HG02943 (cell line): Measurements from ENCODE around the gene HOXB8.

ENCODE experiments used
- ATAC-seq: cut with Tn5 transposase; IDR thresholded peaks from one replicate; pipeline ENCODE4 v1.9.1; 2021; ENCODE audit warnings: mild to moderate bottlenecking, low read depth, moderate library complexity; ENCODE audit not compliant: unreplicated experiment

The HOXB8 gene

DNA sequence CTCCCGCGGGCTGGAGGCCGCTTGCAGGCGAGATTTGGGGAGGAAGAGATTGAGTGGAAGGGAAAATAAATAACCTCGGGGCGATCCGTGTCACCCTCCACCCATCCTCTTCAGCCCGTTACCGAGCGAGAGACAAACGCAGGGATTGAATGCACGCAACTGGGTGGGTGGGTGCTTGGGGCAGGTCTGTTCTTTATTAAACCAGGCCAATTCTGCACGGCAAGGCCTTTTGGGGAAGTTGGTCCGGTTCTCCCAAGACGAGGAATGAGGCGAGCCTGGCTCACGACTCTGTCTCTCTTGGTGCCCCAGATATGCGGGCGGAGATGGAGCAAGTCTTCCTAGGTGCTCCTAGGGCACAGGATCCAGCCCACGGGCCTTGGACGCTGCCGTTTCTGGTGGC lies 3.9 kb downstream of the HOXB8 start:
- no peak for ATAC-seq

GRCh38 chr17:48610282-48611211 lies 4.5 kb downstream of the HOXB8 start, which contains the start of gene HOXB7:
TSS of gene HOXB7 (minus strand) at chr17:48611017. CDS start at chr17:48610918, 99 bp downstream.
- ATAC-seq = no peak

GRCh38 chr17:48609759-48610281 lies 5.3 kb downstream of the HOXB8 start:
- ATAC-seq = no peak

DNA sequence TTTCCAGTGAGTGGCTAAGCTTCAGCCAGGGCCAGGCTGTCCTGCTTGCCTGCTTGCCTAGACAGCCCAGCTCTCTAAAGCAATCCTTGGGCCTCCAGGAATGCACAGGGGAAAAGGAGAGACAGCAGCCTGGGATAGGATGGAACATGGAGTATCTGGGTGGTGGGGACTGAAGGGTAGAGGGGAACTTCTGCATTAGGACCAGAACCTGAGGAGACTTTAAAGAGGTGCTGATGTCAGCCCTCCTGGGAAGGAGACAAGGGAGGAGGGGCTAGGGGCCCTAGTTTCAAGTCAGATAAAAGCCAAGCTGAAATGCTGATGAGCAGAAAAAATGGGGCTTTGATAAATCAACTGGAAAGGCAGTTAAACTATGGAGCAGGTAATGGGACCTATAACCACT lies 6.1 kb downstream of the HOXB8 start:
- no peak for ATAC-seq

DNA sequence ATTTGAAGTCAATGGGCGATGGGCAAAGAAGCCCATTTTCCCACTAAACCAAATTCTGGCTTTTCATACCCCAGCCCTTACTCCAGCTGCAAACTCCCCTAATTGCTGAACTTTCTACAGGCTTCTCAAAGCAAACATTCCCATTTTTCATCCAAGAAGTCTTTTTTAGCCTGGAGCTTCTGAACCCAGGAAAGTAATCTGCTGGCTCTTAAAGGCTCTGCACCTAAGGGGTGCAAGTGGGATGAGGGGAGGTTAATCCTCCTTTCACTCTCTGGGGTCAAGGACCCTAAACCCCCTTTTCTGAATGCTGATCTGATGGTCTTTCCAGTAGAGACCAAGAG lies 6.6 kb downstream of the HOXB8 start:
- no peak for ATAC-seq

- ATAC-seq = no peak
These were observed 8.0 kb downstream of the HOXB8 start for GRCh38 chr17:48606892-48607614.

- ATAC-seq = no peak
These were observed 8.9 kb downstream of the HOXB8 start for GRCh38 chr17:48605991-48606891.

DNA sequence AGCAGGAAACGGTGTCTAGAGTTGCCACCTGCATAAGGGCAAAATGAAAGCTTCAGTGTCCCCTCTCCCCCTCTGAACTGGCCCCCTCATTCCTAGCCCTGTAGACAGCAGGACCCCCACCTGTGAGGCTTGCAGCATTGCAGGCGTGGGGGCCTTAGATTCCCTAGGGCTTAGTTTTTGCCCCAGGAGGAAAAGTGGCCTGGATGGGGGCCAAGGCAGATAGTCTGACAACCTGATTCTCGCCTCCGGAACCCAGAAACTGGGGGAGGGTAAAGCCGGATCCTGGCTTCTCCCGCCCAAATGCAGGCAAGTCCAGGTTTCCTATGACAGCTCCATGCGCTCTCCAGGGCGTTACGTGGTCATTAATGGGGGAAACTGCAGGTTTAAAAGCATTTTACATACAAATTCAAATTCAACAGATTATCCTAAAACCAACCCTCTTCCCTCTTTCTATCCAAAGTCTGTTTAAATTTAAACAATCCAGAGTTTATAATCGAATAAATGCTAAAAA lies 9.6 kb downstream of the HOXB8 start:
- no peak for ATAC-seq

- ATAC-seq = no peak
These were observed 10.2 kb downstream of the HOXB8 start, which contains the start of gene HOXB6 for GRCh38 chr17:48604770-48605329. TSS of gene HOXB6 (minus strand) at chr17:48604986. CDS start at chr17:48598150, 6,836 bp downstream.

GRCh38 chr17:48603959-48604769 lies 10.9 kb downstream of the HOXB8 start:
- ATAC-seq = no peak

- no peak for ATAC-seq
These were observed 13.3 kb downstream of the HOXB8 start for GRCh38 chr17:48601539-48602425.

DNA sequence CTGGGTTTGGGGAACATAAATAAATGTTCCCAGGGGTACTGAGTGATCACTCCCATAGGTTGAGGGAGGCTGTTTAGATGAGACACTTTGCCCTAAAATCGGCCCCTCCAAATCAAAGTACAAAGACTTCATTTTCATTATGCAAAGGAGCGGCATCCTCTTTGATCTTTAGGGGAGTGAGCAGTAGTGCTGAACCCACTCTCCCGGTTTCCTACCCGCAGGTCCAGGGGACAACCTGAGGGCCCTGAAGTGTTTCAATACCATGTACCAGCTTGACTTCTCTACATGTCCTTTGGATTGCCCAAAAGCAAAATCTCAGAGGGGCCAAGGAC lies 13.9 kb downstream of the HOXB8 start:
- ATAC-seq = no peak

DNA sequence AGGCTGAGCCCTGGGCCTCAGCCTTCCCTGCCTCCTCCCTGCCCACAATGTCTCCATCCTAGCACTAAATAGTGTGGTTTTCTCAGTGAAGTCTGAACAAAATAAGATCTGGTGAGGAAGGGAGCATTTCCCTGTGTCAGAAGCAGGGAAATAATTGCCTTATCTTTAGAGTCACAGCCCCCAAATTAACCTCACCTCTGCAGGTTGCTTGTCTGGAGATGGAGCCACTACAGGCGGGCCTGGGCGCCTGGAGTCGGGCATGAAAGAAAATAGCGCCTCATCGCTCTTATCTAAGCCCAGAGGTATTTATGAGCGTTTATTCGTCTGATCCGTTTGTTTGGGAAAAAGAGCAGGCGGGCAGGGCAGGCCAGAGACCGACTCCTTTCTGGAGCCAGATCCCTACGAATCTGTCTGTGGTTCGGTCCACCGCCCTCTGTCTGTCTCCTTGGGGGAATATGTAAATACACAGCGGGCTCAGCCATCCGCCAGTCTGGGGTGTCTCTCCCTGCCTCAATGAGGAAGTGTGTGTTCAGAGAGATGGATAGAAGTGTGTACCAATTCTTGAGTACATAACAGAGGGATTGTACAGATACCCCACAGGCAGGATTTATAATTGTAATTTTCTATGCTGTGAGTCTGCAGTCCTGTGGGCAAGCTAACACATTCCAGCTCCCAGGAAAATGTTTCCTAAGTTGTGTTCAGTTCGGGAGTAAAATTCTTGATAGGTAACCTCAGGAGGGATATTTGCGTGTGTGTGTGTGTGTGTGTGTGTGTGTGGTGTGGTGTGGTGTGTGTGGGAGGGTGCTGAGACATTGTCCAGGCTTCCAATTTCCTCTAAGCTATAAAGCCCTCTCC lies 14.6 kb downstream of the HOXB8 start:
- ATAC-seq = no peak

DNA sequence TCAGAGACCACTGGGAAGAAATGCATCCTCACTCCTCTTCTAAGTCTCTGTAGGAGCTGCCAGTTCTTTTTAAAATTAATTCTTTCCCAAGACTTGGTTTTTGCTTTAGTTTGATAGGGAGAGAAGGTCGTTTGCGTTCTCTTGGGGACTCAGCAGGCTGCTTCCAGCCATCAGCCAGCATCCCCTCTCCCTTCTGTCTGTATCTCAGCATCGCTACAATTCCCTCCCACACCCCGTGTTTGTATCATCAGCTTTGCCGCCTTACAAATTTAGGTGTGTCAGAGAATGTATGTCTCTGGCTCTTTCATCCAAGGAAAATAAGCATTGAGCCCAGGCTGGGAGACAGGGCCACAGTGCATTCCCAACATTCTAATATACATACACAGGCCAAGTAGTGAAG lies 15.7 kb downstream of the HOXB8 start:
- ATAC-seq = no peak

GRCh38 chr17:48598736-48599135 lies 16.4 kb downstream of the HOXB8 start:
- no peak for ATAC-seq

DNA sequence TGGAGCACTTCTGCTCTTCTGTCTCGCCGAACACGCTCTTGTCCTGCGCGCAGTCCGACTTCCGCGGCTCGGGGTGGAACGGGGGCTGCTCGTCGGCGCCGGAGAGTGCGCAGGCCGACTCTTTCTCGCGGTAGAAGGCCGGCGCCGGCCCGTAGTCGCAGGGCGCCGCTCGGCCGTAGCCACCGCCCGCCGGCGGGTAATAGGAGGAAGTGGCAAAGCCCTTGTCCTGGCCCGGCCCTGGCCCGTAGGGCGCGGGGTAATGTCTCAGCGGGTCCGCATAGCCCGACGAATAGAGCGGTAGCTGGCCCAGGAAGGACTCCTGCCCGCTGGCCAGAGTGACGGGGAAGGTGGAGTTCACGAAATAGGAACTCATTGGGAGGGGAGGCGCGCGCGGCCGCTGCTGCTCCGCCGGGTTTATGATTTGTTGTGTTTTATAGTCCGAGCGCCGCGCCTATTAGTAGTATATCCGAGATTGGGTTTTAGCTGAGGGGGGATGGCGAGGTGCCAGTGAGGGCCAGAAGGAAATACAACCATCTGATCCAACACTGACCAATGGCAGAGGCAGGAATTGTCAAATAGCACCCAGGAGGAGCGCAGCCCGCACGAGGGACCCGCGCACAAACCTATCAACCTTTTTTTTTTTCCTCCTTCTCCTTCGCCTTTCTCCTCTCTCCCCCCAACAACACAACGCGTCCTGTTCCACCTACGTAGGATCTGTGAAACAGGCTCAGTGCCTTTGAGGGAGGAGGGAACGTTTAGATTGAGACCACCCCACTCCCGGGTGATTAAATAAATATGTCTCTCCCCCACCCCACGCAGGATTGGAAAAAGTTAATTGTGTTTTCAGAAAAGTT lies 17.1 kb downstream of the HOXB8 start:
- ATAC-seq = no peak

DNA sequence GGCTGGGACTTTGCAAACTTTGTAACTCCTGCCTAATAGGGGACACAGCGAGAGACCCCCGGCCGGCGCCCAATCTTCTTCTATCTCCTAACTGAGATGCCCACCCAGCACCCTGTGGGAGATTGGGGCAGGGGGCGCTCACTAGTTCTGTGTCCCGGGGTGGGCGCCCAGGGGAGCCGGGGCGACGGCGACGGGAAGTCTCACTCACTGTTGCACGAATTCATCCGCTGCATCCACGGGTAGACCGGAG lies 17.6 kb downstream of the HOXB8 start:
- no peak for ATAC-seq
